ENCODE results near the gene HBD. TPM values are rescaled to one million over a fixed set of nuclear protein-coding genes. Genes with fewer than 3 reads are reported as not detected.

HBD gene
- total RNA-seq, 1 donor from 2014 or later = not detected

DNA sequence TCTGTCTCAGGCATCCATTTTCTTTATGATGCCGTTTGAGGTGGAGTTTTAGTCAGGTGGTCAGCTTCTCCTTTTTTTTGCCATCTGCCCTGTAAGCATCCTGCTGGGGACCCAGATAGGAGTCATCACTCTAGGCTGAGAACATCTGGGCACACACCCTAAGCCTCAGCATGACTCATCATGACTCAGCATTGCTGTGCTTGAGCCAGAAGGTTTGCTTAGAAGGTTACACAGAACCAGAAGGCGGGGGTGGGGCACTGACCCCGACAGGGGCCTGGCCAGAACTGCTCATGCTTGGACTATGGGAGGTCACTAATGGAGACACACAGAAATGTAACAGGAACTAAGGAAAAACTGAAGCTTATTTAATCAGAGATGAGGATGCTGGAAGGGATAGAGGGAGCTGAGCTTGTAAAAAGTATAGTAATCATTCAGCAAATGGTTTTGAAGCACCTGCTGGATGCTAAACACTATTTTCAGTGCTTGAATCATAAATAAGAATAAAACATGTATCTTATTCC lies 46.4 kb upstream of the HBD start:
- no peaks in the 10 kb centered on the region for H3K36me3 ChIP-seq
- no peaks in the 10 kb centered on the region for H3K9me3 ChIP-seq
- no peak overlapping the region for H3K27ac ChIP-seq
- no peak overlapping the region for H3K4me3 ChIP-seq
- intact Hi-C loops (cut with DNase I) = no loop called here
- TF ChIP-seq, protein P1, sequence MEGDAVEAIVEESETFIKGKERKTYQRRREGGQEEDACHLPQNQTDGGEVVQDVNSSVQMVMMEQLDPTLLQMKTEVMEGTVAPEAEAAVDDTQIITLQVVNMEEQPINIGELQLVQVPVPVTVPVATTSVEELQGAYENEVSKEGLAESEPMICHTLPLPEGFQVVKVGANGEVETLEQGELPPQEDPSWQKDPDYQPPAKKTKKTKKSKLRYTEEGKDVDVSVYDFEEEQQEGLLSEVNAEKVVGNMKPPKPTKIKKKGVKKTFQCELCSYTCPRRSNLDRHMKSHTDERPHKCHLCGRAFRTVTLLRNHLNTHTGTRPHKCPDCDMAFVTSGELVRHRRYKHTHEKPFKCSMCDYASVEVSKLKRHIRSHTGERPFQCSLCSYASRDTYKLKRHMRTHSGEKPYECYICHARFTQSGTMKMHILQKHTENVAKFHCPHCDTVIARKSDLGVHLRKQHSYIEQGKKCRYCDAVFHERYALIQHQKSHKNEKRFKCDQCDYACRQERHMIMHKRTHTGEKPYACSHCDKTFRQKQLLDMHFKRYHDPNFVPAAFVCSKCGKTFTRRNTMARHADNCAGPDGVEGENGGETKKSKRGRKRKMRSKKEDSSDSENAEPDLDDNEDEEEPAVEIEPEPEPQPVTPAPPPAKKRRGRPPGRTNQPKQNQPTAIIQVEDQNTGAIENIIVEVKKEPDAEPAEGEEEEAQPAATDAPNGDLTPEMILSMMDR (IDR thresholded peaks at IDR 0.05) = no peak
- TF ChIP-seq POLR2A (IDR thresholded peaks at IDR 0.05) (no peak), POLR2AphosphoS5 (IDR thresholded peaks at IDR 0.05; ENCODE audit: insufficient read depth in 1 of 2, low read depth in 1 of 2) (no peak)
- no peak for DNase-seq (ENCODE audit: extremely low spot score in 2 of 2)
- no peaks in the 10 kb centered on the region for H3K4me1 ChIP-seq
- H3K27me3 ChIP-seq = no peaks in the 10 kb centered on the region

DNA sequence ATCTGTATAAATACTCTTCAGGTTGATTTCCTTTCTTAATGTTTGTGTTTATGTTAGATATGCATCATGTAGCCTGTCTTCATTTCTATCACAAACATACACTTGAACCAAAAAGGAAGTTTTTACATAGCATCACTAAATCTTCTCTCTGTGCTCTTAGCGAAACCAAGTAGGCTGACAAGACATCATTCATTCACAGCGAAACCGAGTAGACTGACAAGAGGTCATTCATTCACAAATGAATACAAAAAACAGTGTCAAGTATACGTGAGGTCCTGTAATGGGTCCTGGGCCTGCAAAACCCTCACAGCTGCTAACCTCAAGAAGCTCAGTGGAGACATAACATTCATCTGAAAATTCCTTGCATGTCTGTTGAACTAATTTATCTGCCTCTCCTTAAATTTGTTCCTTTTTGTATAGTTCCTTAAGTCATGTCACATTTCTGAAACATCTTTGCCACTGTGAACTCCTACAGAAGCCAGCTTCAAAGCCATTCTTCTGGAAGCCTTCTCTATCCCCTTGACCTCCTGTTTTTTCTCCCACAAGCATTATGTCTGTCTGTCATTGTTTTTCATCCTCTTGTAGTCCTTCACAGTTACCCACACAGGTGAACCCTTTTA lies 45.3 kb upstream of the HBD start:
- TF ChIP-seq, protein P1 (IDR thresholded peaks at IDR 0.05) = no peak
- TF ChIP-seq POLR2AphosphoS5 (IDR thresholded peaks at IDR 0.05; ENCODE audit: insufficient read depth in 1 of 2, low read depth in 1 of 2) (no peak), POLR2A (IDR thresholded peaks at IDR 0.05) (no peak)
- no peak for DNase-seq (ENCODE audit: extremely low spot score in 2 of 2)
- intact Hi-C loops (cut with DNase I) = no loop called here
- Histone ChIP-seq H3K36me3 (no peaks in the 10 kb centered on the region), H3K27ac (no peak overlapping the region), H3K9me3 (no peaks in the 10 kb centered on the region), H3K27me3 (no peaks in the 10 kb centered on the region), H3K4me3 (no peak overlapping the region), H3K4me1 (no peaks in the 10 kb centered on the region)

DNA sequence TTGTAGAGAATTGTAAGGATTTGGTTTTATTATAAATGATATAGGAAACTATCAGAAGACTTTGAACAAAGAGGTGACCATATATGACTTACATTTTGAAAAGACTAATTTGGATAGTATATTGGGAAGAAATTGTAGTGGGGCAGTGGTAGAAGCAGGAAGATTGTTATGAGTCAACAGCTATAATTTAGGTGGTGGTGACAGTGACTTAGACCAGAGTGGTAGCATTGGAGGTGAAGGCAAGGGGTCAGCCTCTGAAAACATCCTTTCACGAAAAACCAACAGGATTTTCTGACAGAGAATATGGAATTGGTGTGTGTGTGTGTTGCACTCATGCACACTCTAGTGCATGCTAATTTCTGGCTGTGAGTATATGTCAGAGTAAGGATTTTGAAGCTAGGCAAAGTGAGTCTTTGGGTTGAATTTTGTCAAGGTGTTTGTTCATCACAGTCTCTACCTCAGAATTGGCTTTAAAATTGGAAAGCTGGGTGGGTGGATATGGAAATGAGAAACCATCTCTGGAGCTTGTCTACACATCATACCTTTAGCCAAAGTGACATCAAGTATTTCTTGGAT lies 43.6 kb upstream of the HBD start:
- H3K27ac ChIP-seq = no peak overlapping the region
- H3K4me1 ChIP-seq = no peaks in the 10 kb centered on the region
- TF ChIP-seq POLR2A (IDR thresholded peaks at IDR 0.05) (no peak), POLR2AphosphoS5 (IDR thresholded peaks at IDR 0.05; ENCODE audit: insufficient read depth in 1 of 2, low read depth in 1 of 2) (no peak)
- TF ChIP-seq, protein P1 (IDR thresholded peaks at IDR 0.05) = no peak
- no peaks in the 10 kb centered on the region for H3K9me3 ChIP-seq
- no peak overlapping the region for H3K4me3 ChIP-seq
- no peaks in the 10 kb centered on the region for H3K27me3 ChIP-seq
- no peaks in the 10 kb centered on the region for H3K36me3 ChIP-seq
- intact Hi-C loops (cut with DNase I) = no loop called here
- DNase-seq (ENCODE audit: extremely low spot score in 2 of 2) = no peak

DNA sequence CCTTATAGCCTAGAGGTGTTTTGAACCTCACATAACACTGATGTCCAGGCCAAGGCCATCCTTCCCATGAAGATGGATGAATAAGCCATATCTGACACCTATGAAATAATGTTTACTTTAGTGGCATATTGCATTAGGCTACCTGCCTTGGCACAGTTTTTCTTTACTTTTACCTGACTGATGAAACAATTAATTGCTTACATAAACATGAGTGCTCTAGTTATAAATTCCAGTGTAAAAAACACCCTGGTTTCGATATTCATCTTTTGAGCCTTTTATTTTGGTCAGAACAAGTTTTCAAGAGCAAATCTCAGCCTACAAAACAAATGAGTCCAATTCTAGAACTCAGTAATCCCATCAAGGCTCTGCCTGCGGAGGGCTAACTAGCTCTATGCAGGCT lies 42.4 kb upstream of the HBD start:
- H3K4me3 ChIP-seq = no peak overlapping the region
- TF ChIP-seq POLR2AphosphoS5 (IDR thresholded peaks at IDR 0.05; ENCODE audit: insufficient read depth in 1 of 2, low read depth in 1 of 2) (no peak), POLR2A (IDR thresholded peaks at IDR 0.05) (no peak)
- TF ChIP-seq, protein P1 (IDR thresholded peaks at IDR 0.05) = no peak

More for the DNA sequence above, 42.4 kb upstream of the HBD start:
- no peak for DNase-seq (ENCODE audit: extremely low spot score in 2 of 2)
- Histone ChIP-seq H3K4me1 (no peaks in the 10 kb centered on the region), H3K9me3 (no peaks in the 10 kb centered on the region), H3K27ac (no peak overlapping the region), H3K36me3 (no peaks in the 10 kb centered on the region), H3K27me3 (no peaks in the 10 kb centered on the region)
- intact Hi-C loops (cut with DNase I) = no loop called here

Data from vagina (tissue), 2 donors.